Right lobe of liver (tissue), 6 donors: Measurements from ENCODE around the gene CRYBA4. TPM values are rescaled to one million over a fixed set of nuclear protein-coding genes. Genes with fewer than 3 reads are reported as not detected.

ENCODE experiments used
- ATAC-seq, 4 donors: fragments of 200-7000 bp; cut with Tn5 transposase; one replicate each; pipeline ENCODE4 v1.9.1; 2020; ENCODE audit warnings: mild to moderate bottlenecking in 4 of 4, moderate library complexity in 4 of 4
- DNase-seq, 3 donors: peaks; one replicate each; pipeline ENCODE4 v3.0.0-alpha.2; 2020
- H3K27ac ChIP-seq, 3 donors: fragments of 200-600 bp; one replicate each; pipeline ENCODE4 v1.8.0; 2022
- H3K27me3 ChIP-seq, 2 donors: fragments of 200-600 bp; one replicate each; pipeline ENCODE4 v1.8.0; 2022
- H3K36me3 ChIP-seq, 4 donors: fragments of 200-600 bp; sonication (generic) in 1 of 4; one replicate each; pipeline versions ENCODE4 v1.5.1 to v1.8.0; 2017 to 2022; ENCODE audit warnings: control low read depth in 1 of 4
- H3K4me1 ChIP-seq, 4 donors: fragments of 200-600 bp; sonication (generic) in 1 of 4; one replicate each; pipeline versions ENCODE4 v1.5.1 to v1.8.0; 2017 to 2022; ENCODE audit warnings: control low read depth in 1 of 4
- H3K4me3 ChIP-seq, 3 donors: fragments of 200-600 bp; one replicate each; pipeline ENCODE4 v1.8.0; 2022
- H3K9me3 ChIP-seq, 4 donors: fragments of 200-600 bp; sonication (generic) in 1 of 4; one replicate each; pipeline versions ENCODE4 v1.5.1 to v1.8.0; 2017 to 2022; ENCODE audit warnings: control low read depth in 1 of 4
- POLR2A ChIP-seq: fragments of 450-650 bp; IDR thresholded peaks from one replicate; pipeline ENCODE4 v1.6.1; 2017; ENCODE audit warnings: antibody characterized with exemption, mild to moderate bottlenecking
- WGBS: methylation state at CpG from one replicate; pipeline ENCODE4 v1.1.6; 2018; ENCODE audit warnings: low coverage, low lambda C conversion rate; ENCODE audit not compliant: insufficient coverage; ENCODE audit errors: missing lambda C conversion rate; 5-methylcytosine and 5-hydroxymethylcytosine counted together
- intact Hi-C, 2 donors: fragments of 100-400 bp; cut with DNase I; formaldehyde crosslinking; loops; one replicate each; pipeline versions ENCODE4 v1.11.2 to v1.14.1; 2022
- total RNA-seq, 6 experiments: library from RNA; depleted of rRNA in 2 of 6; stranded (reverse); fragments of >200 nt in 2 of 6; fragmentation: NEBNext Ultra II Directional in 3 of 6; extraction: Animal tissue kit (Norgen Biotek cat#: 25700) in 3 of 6; gene quantifications; one replicate each; pipeline versions ENCODE4 v1.1.0 to v1.2.4, GENCODE V29; 2016 to 2023
- TF ChIP-seq, protein P1 (sequence below), 4 donors: fragments of 200-600 bp in 3 of 4; fragments of 450-650 bp in 1 of 4; IDR thresholded peaks; one replicate each; pipeline versions ENCODE4 v1.5.1 to v1.8.0; 2016 to 2022; ENCODE audit warnings: antibody characterized with exemption in 4 of 4, mild to moderate bottlenecking in 2 of 4
- donor health status: DM: no; HTN: yes; CAD: no.
- donor health status: DM: no; HTN: no; CAD: no.
- donor health status: DM: no; HTN: no; CAD: no.
- donor health status: DM: no; HTN: yes; CAD: no.
- donor health status: DM: no; HTN: yes; CAD: no.

The CRYBA4 gene
- total RNA-seq, 6 experiments from 2014 or later = not detected

DNA sequence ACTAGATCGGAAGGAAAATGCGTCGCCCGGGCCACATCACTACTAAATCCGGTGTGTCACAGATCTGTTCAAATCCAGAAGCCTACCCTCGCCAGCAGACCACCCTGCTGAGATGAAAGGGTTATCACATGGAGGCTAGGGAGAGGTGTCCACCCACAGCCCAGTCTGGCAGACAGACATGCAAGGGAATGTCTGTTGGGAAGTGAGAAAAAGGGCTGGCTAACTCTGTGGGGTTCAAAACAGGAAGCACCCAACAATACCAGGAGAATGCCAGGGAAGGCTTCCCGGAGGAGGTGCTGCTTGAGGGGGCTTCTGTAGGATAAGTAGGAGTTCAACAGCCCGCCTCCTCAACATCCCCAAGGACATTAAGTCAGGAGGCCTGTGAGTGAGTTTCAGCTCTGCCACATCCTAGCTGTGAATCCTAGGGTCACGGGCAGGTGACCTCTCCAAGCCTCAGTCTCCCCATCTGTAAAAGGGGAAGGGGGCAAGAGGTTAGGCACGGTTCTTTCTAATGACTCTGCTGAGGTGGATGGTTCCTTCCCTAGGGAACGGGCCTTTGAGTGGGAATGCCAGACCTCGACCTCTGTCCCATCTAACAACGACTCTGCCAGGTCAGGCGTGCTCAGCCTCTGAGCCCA is 32.9 kb upstream of the CRYBA4 start:
- peak; percentile 48 for TF ChIP-seq POLR2A
- TF ChIP-seq, protein P1, sequence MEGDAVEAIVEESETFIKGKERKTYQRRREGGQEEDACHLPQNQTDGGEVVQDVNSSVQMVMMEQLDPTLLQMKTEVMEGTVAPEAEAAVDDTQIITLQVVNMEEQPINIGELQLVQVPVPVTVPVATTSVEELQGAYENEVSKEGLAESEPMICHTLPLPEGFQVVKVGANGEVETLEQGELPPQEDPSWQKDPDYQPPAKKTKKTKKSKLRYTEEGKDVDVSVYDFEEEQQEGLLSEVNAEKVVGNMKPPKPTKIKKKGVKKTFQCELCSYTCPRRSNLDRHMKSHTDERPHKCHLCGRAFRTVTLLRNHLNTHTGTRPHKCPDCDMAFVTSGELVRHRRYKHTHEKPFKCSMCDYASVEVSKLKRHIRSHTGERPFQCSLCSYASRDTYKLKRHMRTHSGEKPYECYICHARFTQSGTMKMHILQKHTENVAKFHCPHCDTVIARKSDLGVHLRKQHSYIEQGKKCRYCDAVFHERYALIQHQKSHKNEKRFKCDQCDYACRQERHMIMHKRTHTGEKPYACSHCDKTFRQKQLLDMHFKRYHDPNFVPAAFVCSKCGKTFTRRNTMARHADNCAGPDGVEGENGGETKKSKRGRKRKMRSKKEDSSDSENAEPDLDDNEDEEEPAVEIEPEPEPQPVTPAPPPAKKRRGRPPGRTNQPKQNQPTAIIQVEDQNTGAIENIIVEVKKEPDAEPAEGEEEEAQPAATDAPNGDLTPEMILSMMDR (IDR thresholded peaks at IDR 0.05) = no peak
- H3K4me1 ChIP-seq = peaks cover 0 to 48% (median 16%) of the 10 kb centered on the region in 4 donors
- H3K4me3 ChIP-seq = peak overlapping the region; percentile 82 to 91 (median 91)
- ATAC-seq (no peak), DNase-seq (no peak)
- no peaks in the 10 kb centered on the region for H3K36me3 ChIP-seq
- H3K27me3 ChIP-seq = no peaks in the 10 kb centered on the region
- H3K9me3 ChIP-seq = no peaks in the 10 kb centered on the region
- peak overlapping the region; percentile 88 to 95 (median 91) for H3K27ac ChIP-seq
- intact Hi-C loops = no loop called here
- 38% methylated on average over 9 of the region's 14 CpGs for WGBS

DNA sequence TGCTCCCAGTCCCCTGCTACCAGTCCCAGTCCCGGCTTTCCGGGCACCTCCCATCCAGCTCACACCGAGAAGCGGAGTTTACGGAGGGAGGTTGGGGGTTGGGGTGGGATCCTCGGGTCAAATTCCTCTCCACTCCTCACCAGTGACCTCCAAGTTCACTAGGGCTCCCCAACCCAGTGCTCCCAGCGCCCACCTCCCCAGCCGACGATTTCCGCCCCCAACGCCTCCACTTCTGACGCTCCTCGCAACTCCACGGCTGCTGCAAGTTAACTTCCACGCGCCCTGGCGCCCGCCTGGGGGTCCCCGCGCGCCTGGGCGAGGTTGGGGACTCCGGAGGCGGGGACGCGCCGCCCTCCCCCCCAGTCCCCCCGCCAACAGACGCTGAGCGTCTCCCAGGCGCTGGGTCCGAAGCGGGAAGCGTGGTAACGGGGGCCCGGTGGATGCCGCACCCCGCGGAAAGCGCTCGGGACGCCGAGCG is 32.4 kb upstream of the CRYBA4 start:
- Histone ChIP-seq H3K4me3 (peak overlapping the region; percentile 82 to 91 (median 91)), H3K27me3 (no peaks in the 10 kb centered on the region), H3K36me3 (no peaks in the 10 kb centered on the region), H3K9me3 (no peaks in the 10 kb centered on the region), H3K4me1 (peaks cover 0 to 47% (median 16%) of the 10 kb centered on the region in 4 donors), H3K27ac (peak overlapping the region; percentile 88 to 95 (median 91))
- 0% methylated on average over 10 of the region's 44 CpGs for WGBS
- intact Hi-C loops = no loop called here
- DNase-seq = peak; percentile 77 to 90 (median 90)
- no peak for TF ChIP-seq POLR2A
- TF ChIP-seq, protein P1 (IDR thresholded peaks at IDR 0.05) = no peak
- peak; percentile 63 to 79 (median 72) for ATAC-seq

DNA sequence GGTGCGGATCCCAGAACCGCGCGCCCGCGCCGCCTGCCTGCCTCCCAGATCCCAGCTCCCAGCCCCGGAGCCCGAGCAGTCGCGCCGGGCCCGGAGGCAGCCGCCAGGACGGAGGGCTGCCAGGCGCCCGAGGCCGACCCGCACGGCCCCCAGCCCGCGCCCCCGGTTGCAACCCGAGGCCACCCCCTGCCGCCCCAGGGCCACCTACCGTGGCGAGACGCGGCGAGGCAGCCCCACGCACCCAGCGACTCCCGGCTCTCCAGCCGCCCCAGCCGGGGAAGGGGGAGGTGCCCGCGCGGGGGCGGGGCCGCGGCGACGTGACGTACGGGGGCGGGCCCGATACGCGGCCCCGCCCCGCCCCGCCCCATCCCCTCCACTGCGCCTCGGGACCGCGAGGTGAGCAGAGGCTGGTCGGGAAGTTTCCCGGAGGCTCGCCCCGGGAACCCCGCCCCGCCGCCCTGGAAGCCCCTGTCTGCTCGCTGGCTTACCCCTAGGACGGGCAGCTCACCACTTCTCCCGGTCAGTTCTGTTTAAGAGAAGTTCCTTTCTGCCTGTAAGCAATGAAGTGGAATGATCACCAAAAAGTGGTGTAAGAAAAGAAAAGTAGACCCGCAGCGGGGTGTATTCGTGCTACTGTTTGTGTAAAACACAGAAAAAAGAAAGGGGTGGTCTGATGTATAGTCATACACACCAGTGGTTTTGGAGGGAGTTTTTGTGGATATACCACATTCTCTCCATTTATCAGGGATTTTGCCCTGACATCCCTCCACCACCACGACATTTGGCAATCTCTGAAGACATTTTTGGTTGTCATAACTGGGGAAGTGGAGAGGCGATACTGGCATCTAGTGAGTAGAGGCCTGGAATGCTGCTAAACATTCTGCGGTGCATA is 31.7 kb upstream of the CRYBA4 start, which contains the start of gene TPST2:
TSS of gene TPST2 (minus strand) at position 288 of the 892 bp plus-strand sequence. CDS start 48,502 bp downstream, outside the sequence.
- Histone ChIP-seq H3K27me3 (no peaks in the 10 kb centered on the region), H3K4me1 (peaks cover 0 to 40% (median 13%) of the 10 kb centered on the region in 4 donors), H3K27ac (peak within 1 kb of the TSS; percentile 88 to 95 (median 91)), H3K4me3 (peak within 1 kb of the TSS; percentile 82 to 91 (median 91)), H3K36me3 (no peaks in the 10 kb centered on the region), H3K9me3 (no peaks in the 10 kb centered on the region)
- DNase-seq (peak; percentile 87 to 90 (median 88)), ATAC-seq (peak; percentile 84 to 92 (median 90))
- peak; percentile 89 for TF ChIP-seq POLR2A
- TF ChIP-seq, protein P1 (IDR thresholded peaks at IDR 0.05) = peak in 1 of 4 donors; percentile 11
- intact Hi-C loops = no loop called here
- under 1% methylated on average over 12 of the region's 72 CpGs for WGBS

DNA sequence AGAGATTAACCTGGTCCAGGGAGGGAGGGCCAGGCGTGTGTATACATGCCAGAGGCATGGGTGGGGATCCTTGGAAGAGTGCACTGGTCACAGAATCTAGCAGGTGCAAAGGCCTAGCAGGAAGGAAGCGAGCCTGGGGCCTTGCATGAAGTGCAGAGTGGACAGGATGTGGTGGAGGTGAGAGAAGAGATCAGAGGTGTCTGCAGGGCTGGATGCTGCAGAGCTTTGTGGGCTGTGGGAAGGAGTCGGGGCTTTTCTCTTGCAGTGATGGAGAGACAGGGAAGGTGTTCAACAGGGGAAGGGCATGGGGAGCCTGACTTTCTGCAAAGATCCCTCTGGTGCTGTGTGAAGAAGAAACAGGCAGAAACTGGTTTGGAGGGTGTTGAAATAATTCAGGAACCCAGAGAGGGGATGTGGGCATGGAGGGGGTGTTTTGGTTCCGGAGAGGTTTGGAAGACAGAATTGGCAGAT is 29.3 kb upstream of the CRYBA4 start:
- ATAC-seq (no peak), DNase-seq (no peak)
- Histone ChIP-seq H3K4me3 (no peak overlapping the region), H3K9me3 (no peaks in the 10 kb centered on the region), H3K4me1 (peaks cover 0 to 21% (median under 1%) of the 10 kb centered on the region in 4 donors), H3K36me3 (no peaks in the 10 kb centered on the region), H3K27ac (no peak overlapping the region), H3K27me3 (no peaks in the 10 kb centered on the region)
- TF ChIP-seq, protein P1 (IDR thresholded peaks at IDR 0.05) = no peak
- no peak for TF ChIP-seq POLR2A
- intact Hi-C loops = no loop called here
- WGBS = 53% methylated on average over 3 of the region's 4 CpGs
